Tibial nerve (tissue), 4 donors: ENCODE data around the gene PHF19. TPM values are rescaled to one million over a fixed set of nuclear protein-coding genes. Genes with fewer than 3 reads are reported as not detected.

Experiments
- DNase-seq, 2 donors: peaks; one replicate each; pipeline ENCODE4 v3.0.0-alpha.2; 2019; ENCODE audit warnings: low spot score in 2 of 2
- H3K27ac ChIP-seq, 4 donors: fragments of 200-600 bp; sonication (generic) in 3 of 4; one replicate each; pipeline ENCODE4 v1.5.1; 2017 to 2019; ENCODE audit warnings: mild to moderate bottlenecking in 1 of 4
- H3K27me3 ChIP-seq, 2 donors: fragments of 200-600 bp; sonication (generic) in 1 of 2; one replicate each; pipeline versions ENCODE4 v1.5.1 to v1.6.0; 2017 to 2019
- H3K36me3 ChIP-seq, 3 donors: fragments of 200-600 bp; sonication (generic); one replicate each; pipeline ENCODE4 v1.5.1; 2018 to 2019
- H3K4me1 ChIP-seq, 4 donors: fragments of 200-600 bp; sonication (generic) in 3 of 4; one replicate each; pipeline ENCODE4 v1.5.1; 2017 to 2019
- H3K4me3 ChIP-seq, 4 donors: fragments of 200-600 bp; sonication (generic) in 3 of 4; one replicate each; pipeline ENCODE4 v1.5.1; 2017 to 2019; ENCODE audit warnings: mild to moderate bottlenecking in 1 of 4, moderate library complexity in 1 of 4
- H3K9me3 ChIP-seq, 4 donors: fragments of 200-600 bp; sonication (generic) in 3 of 4; one replicate each; pipeline ENCODE4 v1.5.1; 2017 to 2019
- EP300 ChIP-seq, 2 donors: sonication (generic); formaldehyde crosslinking; IDR thresholded peaks; one replicate each; pipeline ENCODE4 v1.6.1; 2017; ENCODE audit warnings: antibody characterized with exemption in 2 of 2, mild to moderate bottlenecking in 1 of 2
- POLR2A ChIP-seq, 2 donors: fragments of 450-650 bp; IDR thresholded peaks; one replicate each; pipeline ENCODE4 v1.6.1; 2017; ENCODE audit warnings: antibody characterized with exemption in 2 of 2, mild to moderate bottlenecking in 2 of 2, moderate library complexity in 2 of 2
- WGBS, 2 donors: methylation state at CpG; one replicate each; pipeline ENCODE4 v1.1.5; 2018; 5-methylcytosine and 5-hydroxymethylcytosine counted together
- total RNA-seq, 4 donors: library from RNA; depleted of rRNA; stranded (reverse); fragments of >200 nt; gene quantifications; one replicate each; pipeline ENCODE4 v1.1.0, GENCODE V29; 2016
- TF ChIP-seq, protein P1 (sequence below), 5 experiments: fragments of 200-600 bp in 3 of 5; fragments of 450-650 bp in 2 of 5; sonication (generic) in 3 of 5; IDR thresholded peaks; one replicate each; pipeline ENCODE4 v1.5.1; 2016 to 2019; ENCODE audit warnings: antibody characterized with exemption in 5 of 5, mild to moderate bottlenecking in 3 of 5, moderate library complexity in 2 of 5

PHF19 gene
- total RNA-seq, 4 donors from 2014 or later: 31.2 to 61.6 (median 44.3) TPM

DNA sequence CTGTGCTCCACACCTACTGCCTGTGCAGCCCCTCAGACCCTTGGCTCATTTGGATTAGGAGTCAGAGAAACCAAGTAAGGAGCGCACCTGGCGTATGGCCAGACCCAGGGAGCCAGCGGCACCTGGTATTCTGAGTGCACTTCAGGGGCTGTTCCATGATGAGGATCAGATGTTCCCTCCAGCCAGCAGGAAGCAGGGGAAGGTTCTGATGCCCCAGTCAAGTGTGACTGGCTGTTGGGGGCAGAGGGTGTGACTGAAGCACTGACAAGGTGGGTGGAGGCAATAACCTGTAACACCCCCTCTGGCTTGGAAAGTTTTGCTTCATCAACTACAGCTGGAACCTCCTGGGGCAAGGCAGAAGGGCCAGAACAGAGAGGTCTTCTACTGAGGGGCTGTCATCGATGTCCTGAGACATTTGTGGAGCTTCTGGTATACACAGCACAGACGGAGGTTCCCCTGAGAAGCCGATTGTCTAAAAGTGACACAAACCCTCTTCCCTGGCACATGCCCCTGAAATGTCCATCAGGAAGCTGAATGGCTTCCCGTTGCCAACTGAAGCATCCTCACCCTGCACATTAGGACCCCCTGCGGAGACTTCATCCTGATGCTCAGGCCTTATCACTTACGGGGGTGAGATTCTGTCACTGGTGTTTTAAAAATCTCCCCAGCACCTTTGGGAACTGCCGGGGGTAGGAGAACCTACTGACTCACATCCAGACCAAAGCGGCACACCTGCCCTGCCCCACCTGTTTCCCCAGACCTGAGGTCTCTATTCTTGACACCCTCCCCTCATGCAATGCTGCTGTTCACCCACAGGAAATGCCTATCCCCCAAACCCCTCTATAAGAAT, 28.6 kb upstream of the PHF19 start:
- WGBS, 2 donors: 83 to 86% methylated on average over 11 of the region's 11 CpGs
- Histone ChIP-seq H3K9me3 (no peaks in the 10 kb centered on the region), H3K27me3 (no peaks in the 10 kb centered on the region), H3K27ac (no peak overlapping the region), H3K36me3 (peaks cover 0 to 44% (median 0%) of the 10 kb centered on the region in 3 donors), H3K4me3 (no peak overlapping the region), H3K4me1 (peaks cover 0 to 5% (median 0%) of the 10 kb centered on the region in 4 donors)
- TF ChIP-seq POLR2A (IDR thresholded peaks at IDR 0.05) (no peak), EP300 (IDR thresholded peaks at IDR 0.05) (no peak)
- TF ChIP-seq, protein P1, sequence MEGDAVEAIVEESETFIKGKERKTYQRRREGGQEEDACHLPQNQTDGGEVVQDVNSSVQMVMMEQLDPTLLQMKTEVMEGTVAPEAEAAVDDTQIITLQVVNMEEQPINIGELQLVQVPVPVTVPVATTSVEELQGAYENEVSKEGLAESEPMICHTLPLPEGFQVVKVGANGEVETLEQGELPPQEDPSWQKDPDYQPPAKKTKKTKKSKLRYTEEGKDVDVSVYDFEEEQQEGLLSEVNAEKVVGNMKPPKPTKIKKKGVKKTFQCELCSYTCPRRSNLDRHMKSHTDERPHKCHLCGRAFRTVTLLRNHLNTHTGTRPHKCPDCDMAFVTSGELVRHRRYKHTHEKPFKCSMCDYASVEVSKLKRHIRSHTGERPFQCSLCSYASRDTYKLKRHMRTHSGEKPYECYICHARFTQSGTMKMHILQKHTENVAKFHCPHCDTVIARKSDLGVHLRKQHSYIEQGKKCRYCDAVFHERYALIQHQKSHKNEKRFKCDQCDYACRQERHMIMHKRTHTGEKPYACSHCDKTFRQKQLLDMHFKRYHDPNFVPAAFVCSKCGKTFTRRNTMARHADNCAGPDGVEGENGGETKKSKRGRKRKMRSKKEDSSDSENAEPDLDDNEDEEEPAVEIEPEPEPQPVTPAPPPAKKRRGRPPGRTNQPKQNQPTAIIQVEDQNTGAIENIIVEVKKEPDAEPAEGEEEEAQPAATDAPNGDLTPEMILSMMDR (IDR thresholded peaks at IDR 0.05): no peak
- DNase-seq: no peak

- no peak for DNase-seq
- Histone ChIP-seq H3K27me3 (no peaks in the 10 kb centered on the region), H3K36me3 (peaks cover 0 to 38% (median 0%) of the 10 kb centered on the region in 3 donors), H3K4me3 (no peak overlapping the region), H3K27ac (peak overlapping the region in 1 of 4 donors; percentile 71), H3K9me3 (no peaks in the 10 kb centered on the region), H3K4me1 (peaks cover 0 to 5% (median 0%) of the 10 kb centered on the region in 4 donors)
- 87 to 93% methylated on average over 11 of the region's 11 CpGs for WGBS, 2 donors
- TF ChIP-seq EP300 (IDR thresholded peaks at IDR 0.05): no peak
- TF ChIP-seq, protein P1 (IDR thresholded peaks at IDR 0.05): no peak
- TF ChIP-seq POLR2A (IDR thresholded peaks at IDR 0.05): no peak
Observed at GRCh38 chr9:120904978-120905301, 28.0 kb upstream of the PHF19 start.

DNA sequence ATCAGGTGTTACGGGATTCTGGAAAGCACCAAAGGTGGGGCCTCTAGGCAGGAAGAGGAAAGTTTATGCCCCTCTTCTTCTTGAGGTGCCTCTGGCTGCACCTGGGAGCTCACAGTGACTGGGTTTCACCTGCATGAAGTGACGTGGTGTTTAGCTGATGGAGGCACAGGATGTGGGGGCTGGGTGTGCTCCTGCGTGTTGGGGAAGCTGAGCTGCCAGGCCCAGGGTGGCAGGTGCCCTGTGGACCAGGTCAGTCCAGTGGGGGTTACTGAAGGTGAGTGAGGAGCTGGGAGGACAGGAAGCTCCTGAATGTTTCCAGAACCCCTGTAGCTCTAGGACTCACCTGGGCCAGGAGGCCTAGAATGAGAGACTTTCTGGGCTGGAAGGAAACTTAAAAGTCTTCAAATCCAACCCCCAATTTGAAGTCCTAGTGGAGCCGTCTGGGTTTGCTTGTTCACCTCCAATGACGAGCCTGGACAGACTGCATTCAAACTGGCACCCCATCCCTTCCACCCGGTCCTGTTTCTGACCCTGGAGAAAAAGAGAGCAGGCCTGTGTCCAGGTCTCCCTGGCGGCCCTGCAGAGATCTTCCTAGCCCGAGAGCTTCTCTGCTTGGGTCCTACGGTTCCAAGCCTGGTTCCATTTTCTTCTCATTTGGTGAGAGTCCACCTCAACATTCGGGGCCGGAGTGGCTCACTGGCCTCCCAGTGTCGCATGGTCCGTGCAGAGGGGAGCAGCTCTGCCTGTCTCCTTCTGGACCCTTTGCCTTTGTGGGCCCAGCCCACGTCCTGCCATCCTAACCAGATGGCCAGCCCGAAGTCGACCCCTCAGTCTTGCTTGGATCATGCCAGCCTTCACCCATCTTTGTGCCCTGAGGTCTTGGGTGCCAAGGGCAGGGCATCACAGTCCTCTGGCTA, 27.3 kb upstream of the PHF19 start:
- no peaks in the 10 kb centered on the region for H3K27me3 ChIP-seq
- H3K4me1 ChIP-seq: peaks cover 0 to 5% (median 0%) of the 10 kb centered on the region in 4 donors
- peaks cover 0 to 34% (median 0%) of the 10 kb centered on the region in 3 donors for H3K36me3 ChIP-seq
- no peak overlapping the region for H3K4me3 ChIP-seq
- H3K9me3 ChIP-seq: no peaks in the 10 kb centered on the region
- 90 to 91% methylated on average over 15 of the region's 16 CpGs for WGBS, 2 donors
- peak overlapping the region in 1 of 4 donors; percentile 71 for H3K27ac ChIP-seq
- DNase-seq: no peak
- TF ChIP-seq, protein P1 (IDR thresholded peaks at IDR 0.05): no peak
- TF ChIP-seq POLR2A (IDR thresholded peaks at IDR 0.05): no peak
- TF ChIP-seq EP300 (IDR thresholded peaks at IDR 0.05): no peak

DNA sequence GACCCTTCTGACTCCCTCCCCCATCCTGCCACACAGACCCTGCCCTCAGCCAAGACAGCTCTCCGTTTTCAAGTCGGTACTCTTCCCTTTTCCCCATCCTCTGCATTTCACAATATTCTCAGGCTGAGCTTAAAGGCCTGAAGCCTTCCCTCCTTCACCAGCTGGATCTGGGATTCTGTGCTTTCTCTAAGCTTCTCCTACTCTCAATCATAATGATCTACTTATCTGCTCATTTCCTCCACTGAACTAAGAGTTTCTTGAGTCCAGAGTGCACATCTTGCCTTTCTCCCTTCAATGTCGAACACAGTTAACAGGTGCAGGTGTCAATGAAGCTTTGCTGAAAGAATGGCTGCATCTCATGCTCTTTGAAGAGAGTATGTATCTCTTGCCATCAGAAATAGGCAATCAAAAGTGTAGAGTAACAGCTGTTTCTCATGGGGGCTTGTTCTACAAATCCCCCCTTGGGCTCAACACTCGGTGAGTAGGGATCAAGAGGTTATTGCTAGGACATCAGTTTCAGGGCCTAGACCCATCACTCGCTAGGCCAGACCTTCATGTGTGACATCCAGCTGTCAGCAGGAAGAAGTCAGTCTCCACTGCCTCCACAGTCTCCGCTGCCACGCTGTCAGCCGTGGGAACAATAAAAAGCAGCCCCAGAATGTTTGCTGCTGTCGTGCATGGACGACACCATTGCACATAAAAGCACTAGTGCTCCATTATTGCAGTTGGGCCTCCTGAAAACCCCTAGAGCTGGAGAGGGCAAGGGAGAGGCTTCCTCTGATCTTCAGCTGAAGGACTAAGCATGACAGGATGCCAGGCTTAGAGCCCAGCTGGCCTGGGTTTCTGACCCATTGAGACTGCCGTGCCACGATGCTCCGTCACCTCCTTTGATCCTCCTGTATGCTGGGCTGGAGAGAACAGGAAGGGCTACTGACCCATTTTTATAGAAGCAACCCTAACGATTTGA, 25.9 kb upstream of the PHF19 start:
- Histone ChIP-seq H3K4me1 (peaks cover 0 to 5% (median 0%) of the 10 kb centered on the region in 4 donors), H3K27ac (peak overlapping the region in 1 of 4 donors; percentile 50), H3K9me3 (no peaks in the 10 kb centered on the region), H3K4me3 (no peak overlapping the region), H3K27me3 (no peaks in the 10 kb centered on the region), H3K36me3 (peaks cover 0 to 25% (median 0%) of the 10 kb centered on the region in 3 donors)
- TF ChIP-seq, protein P1 (IDR thresholded peaks at IDR 0.05): no peak
- TF ChIP-seq POLR2A (IDR thresholded peaks at IDR 0.05) (no peak), EP300 (IDR thresholded peaks at IDR 0.05) (no peak)
- DNase-seq: no peak
- 69 to 73% methylated on average over 14 of the region's 14 CpGs for WGBS, 2 donors
